Calu3 (cell line): ENCODE data around the gene DNAJC1. TPM values are rescaled to one million over a fixed set of nuclear protein-coding genes. Genes with fewer than 3 reads are reported as not detected.
A peak's percentile ranks its signal among the peaks of the same experiment; 100 is the strongest.
"Not testable (repeated sequence)": the region's sequence is repeated elsewhere in the genome, so short reads cannot be mapped to it uniquely, and the experiment has no call there.

Experiments
- BruUV-seq: library from RNA; stranded (reverse); fragments of 400-500 nt; replicated peaks from 2 replicates; lab custom pipeline; 2021; lab: Mats Ljungman, UMichigan
- CTCF ChIA-PET: fragments of 300-600 bp; sonication (Branson Sonifier 250); formaldehyde crosslinking; loops from one replicate; lab custom pipeline; 2022; ENCODE audit warnings: antibody characterized with exemption; lab: Charles Lee
- DNase-seq: peaks from one replicate; pipeline ENCODE4 v3.0.0; 2022
- H3K27ac Mint-ChIP-seq: one replicate; pipeline ENCODE4 v1.8.0; 2022; ENCODE audit warnings: mixed read lengths; ENCODE audit not compliant: unreplicated experiment
- H3K27me3 Mint-ChIP-seq: one replicate; pipeline ENCODE4 v1.8.0; 2022; ENCODE audit warnings: mixed read lengths; ENCODE audit not compliant: unreplicated experiment
- H3K36me3 Mint-ChIP-seq: one replicate; pipeline ENCODE4 v1.8.0; 2022; ENCODE audit warnings: mild to moderate bottlenecking, moderate library complexity, mixed read lengths; ENCODE audit not compliant: insufficient read depth, unreplicated experiment
- H3K4me1 Mint-ChIP-seq: one replicate; pipeline ENCODE4 v1.8.0; 2022; ENCODE audit warnings: mild to moderate bottlenecking, low read depth, mixed read lengths; ENCODE audit not compliant: unreplicated experiment
- H3K4me3 Mint-ChIP-seq: one replicate; pipeline ENCODE4 v1.8.0; 2022; ENCODE audit warnings: mild to moderate bottlenecking, low read depth, moderate library complexity, mixed read lengths; ENCODE audit not compliant: unreplicated experiment
- H3K9me3 Mint-ChIP-seq: one replicate; pipeline ENCODE4 v1.8.0; 2022; ENCODE audit warnings: low read depth, mixed read lengths; ENCODE audit not compliant: unreplicated experiment
- intact Hi-C: fragments of 100-400 bp; cut with micrococcal nuclease; formaldehyde crosslinking; loops from one replicate; pipeline ENCODE4 v1.10.0; 2022; ENCODE audit not compliant: unreplicated experiment
- total RNA-seq: library from RNA; stranded (reverse); gene quantifications from 2 replicates; pipeline ENCODE4 v1.2.3, GENCODE V29; 2022
- TF ChIP-seq, protein P1 (sequence below): fragments of 200-600 bp; IDR thresholded peaks from one replicate; pipeline ENCODE4 v1.8.0; 2022; ENCODE audit warnings: antibody characterized with exemption; ENCODE audit not compliant: unreplicated experiment

The DNAJC1 gene
- total RNA-seq, 1 experiment from 2014 or later, result 17.0 TPM

DNA sequence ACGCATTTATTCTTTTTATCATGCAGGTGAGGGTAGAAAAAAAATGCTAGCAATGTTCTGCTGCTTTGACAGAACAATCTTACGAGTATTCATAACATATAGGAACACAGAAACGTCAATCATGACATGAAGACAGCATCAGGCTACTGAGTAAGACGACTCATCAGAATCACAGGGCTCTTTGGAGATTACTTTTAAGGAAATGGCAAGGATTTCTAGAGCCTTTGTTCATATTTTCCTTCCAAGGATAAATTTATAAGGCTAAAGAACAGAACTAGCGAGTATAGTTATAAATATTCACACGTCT is 39.8 kb upstream of the DNAJC1 start:
- H3K4me3 Mint-ChIP-seq, result no peak overlapping the region
- peaks cover 8% of the 10 kb centered on the region for H3K4me1 Mint-ChIP-seq
- TF ChIP-seq, protein P1, sequence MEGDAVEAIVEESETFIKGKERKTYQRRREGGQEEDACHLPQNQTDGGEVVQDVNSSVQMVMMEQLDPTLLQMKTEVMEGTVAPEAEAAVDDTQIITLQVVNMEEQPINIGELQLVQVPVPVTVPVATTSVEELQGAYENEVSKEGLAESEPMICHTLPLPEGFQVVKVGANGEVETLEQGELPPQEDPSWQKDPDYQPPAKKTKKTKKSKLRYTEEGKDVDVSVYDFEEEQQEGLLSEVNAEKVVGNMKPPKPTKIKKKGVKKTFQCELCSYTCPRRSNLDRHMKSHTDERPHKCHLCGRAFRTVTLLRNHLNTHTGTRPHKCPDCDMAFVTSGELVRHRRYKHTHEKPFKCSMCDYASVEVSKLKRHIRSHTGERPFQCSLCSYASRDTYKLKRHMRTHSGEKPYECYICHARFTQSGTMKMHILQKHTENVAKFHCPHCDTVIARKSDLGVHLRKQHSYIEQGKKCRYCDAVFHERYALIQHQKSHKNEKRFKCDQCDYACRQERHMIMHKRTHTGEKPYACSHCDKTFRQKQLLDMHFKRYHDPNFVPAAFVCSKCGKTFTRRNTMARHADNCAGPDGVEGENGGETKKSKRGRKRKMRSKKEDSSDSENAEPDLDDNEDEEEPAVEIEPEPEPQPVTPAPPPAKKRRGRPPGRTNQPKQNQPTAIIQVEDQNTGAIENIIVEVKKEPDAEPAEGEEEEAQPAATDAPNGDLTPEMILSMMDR, result no peak
- no TSS peak for BruUV-seq
- no peak overlapping the region for H3K27ac Mint-ChIP-seq
- intact Hi-C loops, result no loop called here
- CTCF ChIA-PET, result no interaction called here
- H3K9me3 Mint-ChIP-seq, result no peaks in the 10 kb centered on the region
- no peak for DNase-seq
- no peaks in the 10 kb centered on the region for H3K36me3 Mint-ChIP-seq
- no peaks in the 10 kb centered on the region for H3K27me3 Mint-ChIP-seq

DNA sequence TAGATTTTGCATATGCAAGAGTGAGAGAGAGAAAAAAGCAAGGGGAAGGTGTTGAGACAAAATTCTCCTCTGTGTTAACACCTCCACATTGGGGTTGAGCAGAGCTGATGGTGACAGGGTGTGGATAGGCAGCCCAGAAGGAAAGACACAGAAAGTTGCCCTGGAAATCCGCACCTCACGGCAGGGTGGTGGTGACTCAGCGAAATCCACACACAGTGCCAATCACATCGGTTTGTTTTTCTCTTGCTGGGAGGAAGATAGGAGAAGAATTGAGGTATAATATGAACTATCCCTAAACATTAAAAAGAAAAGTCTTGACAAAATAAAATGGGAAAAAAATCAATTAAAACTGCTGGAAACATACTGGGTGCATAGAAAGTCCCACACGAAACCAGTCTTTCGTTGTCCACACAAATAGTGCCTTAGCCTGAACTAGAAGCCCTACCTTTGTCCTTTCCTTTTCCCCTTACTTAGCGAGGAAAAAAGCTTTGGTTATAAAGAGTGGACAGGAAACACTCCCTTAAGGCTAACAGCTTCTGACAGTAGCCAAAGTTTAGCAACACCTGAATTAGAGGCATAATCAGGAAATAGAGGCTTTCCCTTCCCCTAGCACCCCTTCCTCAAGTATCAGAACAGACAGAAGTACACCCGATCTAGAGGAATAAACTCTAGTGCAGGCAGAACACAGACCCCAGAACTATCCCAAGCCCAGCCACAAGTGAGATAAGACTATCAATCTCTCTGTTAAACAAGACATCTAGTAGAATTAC is 39.2 kb upstream of the DNAJC1 start:
- Mint-ChIP-seq H3K27ac (peak overlapping the region; percentile 32), H3K27me3 (no peaks in the 10 kb centered on the region), H3K4me3 (no peak overlapping the region), H3K4me1 (peaks cover 8% of the 10 kb centered on the region), H3K36me3 (no peaks in the 10 kb centered on the region), H3K9me3 (no peaks in the 10 kb centered on the region)
- DNase-seq, result no peak
- BruUV-seq, result no TSS peak
- intact Hi-C loops, result no loop called here
- CTCF ChIA-PET, result no interaction called here
- TF ChIP-seq, protein P1, result no peak

DNA sequence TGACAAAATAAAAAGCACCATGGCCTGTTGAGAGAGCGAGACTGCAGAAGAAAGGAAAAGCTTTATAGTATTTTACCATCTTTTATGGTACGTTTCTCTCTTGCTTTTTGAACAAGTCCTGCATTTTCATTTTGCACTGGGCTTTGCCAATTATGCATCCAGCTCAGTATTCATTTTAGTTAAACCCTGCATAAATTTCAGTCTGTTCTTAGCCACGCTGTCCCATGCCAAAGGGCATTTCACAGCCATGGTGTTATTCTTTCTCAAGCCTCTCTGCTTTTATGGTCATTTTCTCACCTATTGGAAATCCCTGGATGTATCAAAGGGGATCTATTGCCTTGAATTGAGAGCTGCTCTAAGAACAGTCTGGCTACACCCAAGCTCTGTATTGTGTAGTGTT is 30.8 kb upstream of the DNAJC1 start:
- Mint-ChIP-seq H3K36me3 (no peaks in the 10 kb centered on the region), H3K27me3 (peaks cover 18% of the 10 kb centered on the region), H3K4me3 (no peak overlapping the region), H3K27ac (no peak overlapping the region), H3K9me3 (peaks cover 6% of the 10 kb centered on the region), H3K4me1 (no peaks in the 10 kb centered on the region)
- no TSS peak for BruUV-seq
- DNase-seq, result no peak
- TF ChIP-seq, protein P1, result no peak
- intact Hi-C loops, result no loop called here
- CTCF ChIA-PET, result no interaction called here

DNA sequence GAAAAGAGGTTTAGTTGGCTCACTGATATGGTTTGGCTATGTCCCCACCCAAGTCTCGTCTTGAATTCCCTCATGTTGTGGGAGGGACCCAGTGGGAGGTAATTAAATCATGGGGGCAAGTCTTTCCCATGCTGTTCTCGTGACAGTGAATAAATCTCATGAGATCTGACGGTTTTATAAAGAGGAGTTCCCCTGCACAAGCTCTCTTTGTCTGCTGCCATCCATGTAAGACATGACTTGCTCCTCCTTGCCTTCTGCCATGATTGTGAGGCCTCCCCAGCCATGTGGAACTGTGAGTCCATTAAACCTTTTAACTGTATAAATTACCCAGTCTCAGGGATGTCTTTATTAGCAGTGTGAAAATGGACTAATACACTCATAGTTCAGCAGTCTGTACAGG is 28.7 kb upstream of the DNAJC1 start:
- H3K36me3 Mint-ChIP-seq, H3K27ac Mint-ChIP-seq, H3K4me1 Mint-ChIP-seq, H3K4me3 Mint-ChIP-seq, DNase-seq, BruUV-seq, CTCF ChIA-PET, H3K9me3 Mint-ChIP-seq, intact Hi-C loops: not testable (repeated sequence)
- peaks cover 18% of the 10 kb centered on the region for H3K27me3 Mint-ChIP-seq

DNA sequence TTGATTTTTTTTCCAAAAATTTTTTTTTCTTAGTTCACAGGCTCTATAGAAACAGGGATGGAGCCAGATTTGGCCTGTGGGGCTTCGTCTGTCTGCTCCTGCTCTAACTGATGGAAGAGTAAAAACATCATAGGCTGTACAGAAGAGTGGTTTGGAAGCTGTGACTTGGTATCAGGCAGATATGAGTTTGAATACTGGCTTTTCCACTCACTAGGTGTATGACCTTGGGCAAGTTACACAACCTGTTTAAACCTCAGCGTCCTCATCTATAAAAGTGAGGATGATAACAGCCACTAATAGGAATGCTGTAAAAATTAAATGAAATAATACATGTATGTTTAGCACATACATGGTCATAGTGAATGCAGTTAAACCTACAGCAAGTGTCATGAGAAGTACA is 26.9 kb upstream of the DNAJC1 start:
- CTCF ChIA-PET, result no interaction called here
- peaks cover 10% of the 10 kb centered on the region for H3K27me3 Mint-ChIP-seq
- peaks cover 6% of the 10 kb centered on the region for H3K9me3 Mint-ChIP-seq
- intact Hi-C loops, result no loop called here
- H3K27ac Mint-ChIP-seq, result no peak overlapping the region
- TF ChIP-seq, protein P1, result no peak
- DNase-seq, result no peak
- no peaks in the 10 kb centered on the region for H3K4me1 Mint-ChIP-seq
- no TSS peak for BruUV-seq
- no peak overlapping the region for H3K4me3 Mint-ChIP-seq
- no peaks in the 10 kb centered on the region for H3K36me3 Mint-ChIP-seq
